GM18867 (cell line): ENCODE data around the gene LIMCH1.
A peak's percentile ranks its signal among the peaks of the same experiment; 100 is the strongest.
"Not testable (repeated sequence)": the region's sequence is repeated elsewhere in the genome, so short reads cannot be mapped to it uniquely, and the experiment has no call there.

Source experiments
- ATAC-seq: cut with Tn5 transposase; IDR thresholded peaks from one replicate; pipeline ENCODE4 v1.9.1; 2021; ENCODE audit warnings: mild to moderate bottlenecking, moderate library complexity; ENCODE audit not compliant: unreplicated experiment

LIMCH1 gene

GRCh38 chr4:41668024-41668423 is 130.1 kb downstream of the LIMCH1 start:
- ATAC-seq = no peak

- ATAC-seq = no peak
Observed at GRCh38 chr4:41670530-41670929, 132.6 kb downstream of the LIMCH1 start.

- ATAC-seq = no peak
Observed at GRCh38 chr4:41670982-41671381, 133.0 kb downstream of the LIMCH1 start.

GRCh38 chr4:41678086-41678816 is 140.3 kb downstream of the LIMCH1 start:
- no peak for ATAC-seq

GRCh38 chr4:41678951-41679350 is 141.0 kb downstream of the LIMCH1 start:
- no peak for ATAC-seq

GRCh38 chr4:41679991-41680390 is 142.0 kb downstream of the LIMCH1 start:
- no peak for ATAC-seq

GRCh38 chr4:41681054-41681453 is 143.1 kb downstream of the LIMCH1 start:
- ATAC-seq = no peak

- ATAC-seq = no peak
Observed at GRCh38 chr4:41683326-41683725, 145.4 kb downstream of the LIMCH1 start.

GRCh38 chr4:41686893-41687292 is 148.9 kb downstream of the LIMCH1 start:
- ATAC-seq = no peak

- ATAC-seq = no peak
Observed at GRCh38 chr4:41687971-41688370, 150.0 kb downstream of the LIMCH1 start.

GRCh38 chr4:41692717-41693345 is 154.9 kb downstream of the LIMCH1 start:
- ATAC-seq = peak; percentile 91

- peak; percentile 54 for ATAC-seq
Observed at GRCh38 chr4:41693629-41694028, 155.7 kb downstream of the LIMCH1 start.

- no peak for ATAC-seq
Observed at GRCh38 chr4:41696131-41696530, 158.2 kb downstream of the LIMCH1 start.

- ATAC-seq = no peak
Observed at GRCh38 chr4:41696763-41697162, 158.8 kb downstream of the LIMCH1 start.

- ATAC-seq = no peak
Observed at GRCh38 chr4:41701983-41702382, 164.0 kb downstream of the LIMCH1 start.

GRCh38 chr4:41702770-41703169 is 164.8 kb downstream of the LIMCH1 start:
- no peak for ATAC-seq

- no peak for ATAC-seq
Observed at GRCh38 chr4:41703785-41704184, 165.8 kb downstream of the LIMCH1 start.

- ATAC-seq = peak; percentile 52
Observed at GRCh38 chr4:41709844-41710481, 172.0 kb downstream of the LIMCH1 start.

GRCh38 chr4:41711654-41712053 is 173.7 kb downstream of the LIMCH1 start:
- not testable (repeated sequence) for ATAC-seq

GRCh38 chr4:41712425-41712824 is 174.5 kb downstream of the LIMCH1 start:
- ATAC-seq = no peak

GRCh38 chr4:41713768-41714167 is 175.8 kb downstream of the LIMCH1 start:
- ATAC-seq = no peak

- ATAC-seq = no peak
Observed at GRCh38 chr4:41714364-41715000, 176.5 kb downstream of the LIMCH1 start.
